GM11168 (cell line): ENCODE data around the gene KCNH4.
"Not testable (repeated sequence)": the region's sequence is repeated elsewhere in the genome, so short reads cannot be mapped to it uniquely, and the experiment has no call there.

Experiments used
- in situ Hi-C: fragments of 300-500 bp; cut with MboI; formaldehyde crosslinking; loops from one replicate; pipeline ENCODE4 v1.12.0; 2022; ENCODE audit warnings: low sequenced_read_pairs; ENCODE audit not compliant: unreplicated experiment

KCNH4 gene

DNA sequence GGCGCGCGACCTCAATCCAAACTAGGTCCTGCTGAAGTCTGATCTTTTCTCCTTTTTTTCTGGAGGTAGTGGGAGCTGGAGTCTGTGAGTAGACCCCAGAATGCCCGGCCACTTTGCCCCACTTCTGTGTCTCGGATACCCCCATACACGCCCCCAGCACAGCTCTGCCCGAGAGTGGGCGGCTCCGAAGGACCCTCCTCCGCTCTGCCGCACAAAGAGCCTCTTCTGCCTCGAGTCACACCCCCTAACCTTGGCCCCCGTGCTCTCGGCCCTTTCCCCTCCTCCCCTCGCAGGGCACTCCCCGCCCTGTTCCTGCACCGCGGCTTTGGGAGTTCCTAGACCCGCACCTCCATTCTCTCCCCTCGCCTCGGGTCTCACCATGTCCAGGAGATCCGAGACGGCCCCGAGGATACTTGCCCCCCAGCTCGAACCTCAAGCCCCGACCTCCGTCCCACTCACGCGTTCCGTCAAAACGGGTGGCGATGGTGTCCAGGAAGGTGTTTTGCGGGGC lies 476 bp downstream of the KCNH4 start:
- in situ Hi-C loops, result no loop called here

DNA sequence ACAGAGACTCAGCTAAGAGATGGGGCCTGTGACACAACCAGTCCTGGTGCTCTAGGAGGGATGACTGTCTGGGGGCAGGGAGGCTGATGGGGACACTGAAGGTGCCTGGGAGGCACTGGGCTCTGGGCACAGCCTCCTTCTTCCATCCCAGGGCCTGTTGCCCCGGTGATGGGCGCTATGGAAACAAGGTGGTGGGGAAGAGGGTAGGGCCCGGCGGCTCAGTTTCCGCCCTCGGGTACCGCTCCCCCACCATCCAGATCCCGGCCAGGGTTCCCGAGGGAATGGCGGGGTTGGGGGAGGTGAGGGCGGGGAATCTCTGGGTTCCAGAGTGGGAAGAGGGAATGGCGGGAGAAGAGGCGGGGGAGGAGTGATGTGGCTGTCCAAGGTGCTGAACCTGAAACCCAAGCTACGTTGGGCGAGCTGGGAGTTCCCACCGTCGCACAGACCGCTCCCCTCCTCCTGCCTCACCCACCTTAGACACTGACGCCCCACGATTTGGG lies 981 bp downstream of the KCNH4 start:
- in situ Hi-C loops, result no loop called here

DNA sequence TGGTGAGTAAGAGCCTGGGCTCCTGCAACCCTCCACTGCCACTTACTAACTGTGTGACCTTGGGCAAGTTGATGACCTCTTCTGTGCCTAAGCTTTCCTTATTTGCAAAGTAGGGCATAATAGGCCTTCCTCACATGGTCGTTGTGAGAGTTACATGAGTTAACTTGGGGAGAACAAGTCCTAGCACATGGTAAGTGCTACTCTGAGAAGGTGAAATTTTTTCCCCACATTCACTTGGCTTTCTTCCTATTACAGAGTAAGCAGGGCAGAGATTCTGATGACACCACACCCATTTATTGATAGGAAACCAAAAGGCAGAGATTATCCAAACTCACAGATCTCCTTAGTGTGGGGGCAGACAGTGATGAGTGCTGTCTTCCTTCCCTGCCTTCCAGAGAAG lies 1.6 kb downstream of the KCNH4 start:
- in situ Hi-C loops, result no loop called here

DNA sequence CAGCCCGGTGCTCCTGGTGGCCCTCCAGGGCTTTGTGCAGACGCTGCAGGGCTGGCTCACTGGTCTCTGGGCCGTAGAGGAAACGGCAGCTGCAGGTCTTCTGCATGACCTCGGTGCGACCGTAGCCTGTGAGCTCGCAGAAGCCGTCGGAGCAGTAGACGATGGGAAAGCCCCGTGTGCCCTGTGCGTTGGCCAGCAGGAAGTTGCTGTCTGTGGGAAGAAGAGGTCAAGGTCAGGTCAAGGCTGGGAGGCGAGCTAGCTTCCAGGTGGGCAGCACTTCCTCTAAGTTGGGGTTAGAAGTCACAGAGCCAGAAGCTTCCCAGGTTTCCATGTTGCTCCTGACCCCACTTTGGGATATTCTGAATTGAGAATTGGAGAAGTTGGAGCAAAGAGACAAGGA lies 2.1 kb downstream of the KCNH4 start:
- in situ Hi-C loops, result no loop called here

DNA sequence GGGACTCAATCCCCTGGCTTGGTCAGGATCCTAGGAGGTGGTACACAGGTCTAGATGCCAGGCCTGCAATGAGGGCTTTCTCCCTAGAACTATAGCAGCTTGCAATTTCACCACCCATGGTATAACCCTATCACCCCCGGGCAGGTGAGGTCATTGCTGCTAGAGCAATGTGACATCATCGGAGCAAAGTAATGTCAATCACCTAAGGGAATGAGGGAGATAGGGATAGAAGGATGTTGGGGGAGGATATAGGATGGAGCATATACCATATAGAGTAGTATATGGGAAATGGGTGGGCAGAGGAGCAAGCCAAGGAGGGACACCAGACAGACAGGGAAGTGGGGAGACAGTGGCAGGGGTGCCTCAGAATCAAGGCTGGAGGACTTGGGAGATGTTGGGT lies 3.3 kb downstream of the KCNH4 start:
- in situ Hi-C loops, result no loop called here

DNA sequence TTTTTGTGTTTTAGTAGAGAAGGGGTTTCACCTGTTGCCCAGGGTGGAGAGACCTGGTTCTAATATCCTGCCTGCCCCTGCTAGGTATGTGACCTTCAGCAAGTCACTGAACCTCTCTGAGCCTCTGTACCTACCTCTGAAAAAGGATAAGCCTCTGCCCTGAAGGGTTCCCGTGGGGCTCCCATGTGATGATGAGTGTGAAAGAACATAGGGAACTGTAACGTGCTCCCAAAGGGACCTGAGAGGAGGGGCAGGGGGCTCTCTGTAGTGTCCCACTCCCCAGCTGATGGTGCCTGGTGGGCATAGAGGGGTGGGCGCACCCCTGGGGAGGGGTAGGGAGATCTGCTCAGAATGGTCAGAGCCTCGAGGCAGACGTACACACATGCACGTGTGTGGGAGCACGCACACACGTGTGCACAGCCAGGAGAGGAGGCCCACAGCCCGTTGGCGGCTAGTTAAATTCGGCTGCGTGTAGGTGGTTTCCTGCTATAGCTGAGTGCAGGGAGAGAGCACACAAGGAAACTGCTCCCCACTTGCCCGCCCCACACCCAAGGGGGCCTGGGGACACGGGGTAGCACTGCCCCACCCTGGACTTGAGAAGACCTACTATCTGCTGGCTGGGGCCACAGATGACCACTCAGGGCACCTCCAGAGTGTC lies 6.7 kb downstream of the KCNH4 start:
- in situ Hi-C loops, result no loop called here

DNA sequence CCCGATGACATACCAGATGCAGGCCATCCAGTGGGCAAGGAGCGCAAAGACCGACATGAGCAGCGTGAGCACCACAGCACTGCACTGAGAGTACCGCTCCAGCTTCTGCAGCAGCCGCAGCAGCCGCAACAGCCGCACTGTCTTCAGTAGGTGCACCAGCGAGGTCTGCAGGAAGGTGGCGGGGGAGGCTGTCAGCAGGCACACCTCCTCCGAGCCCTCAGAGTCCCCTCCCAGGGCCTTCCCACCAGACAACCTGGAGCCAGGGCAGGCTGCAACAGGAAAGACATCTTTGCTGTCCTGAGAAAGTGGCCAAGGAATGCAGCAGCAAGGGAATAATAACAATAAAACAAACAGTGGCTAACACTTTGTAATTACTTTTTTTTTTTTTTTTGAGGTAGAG lies 9.1 kb downstream of the KCNH4 start:
- in situ Hi-C loops, result no loop called here

DNA sequence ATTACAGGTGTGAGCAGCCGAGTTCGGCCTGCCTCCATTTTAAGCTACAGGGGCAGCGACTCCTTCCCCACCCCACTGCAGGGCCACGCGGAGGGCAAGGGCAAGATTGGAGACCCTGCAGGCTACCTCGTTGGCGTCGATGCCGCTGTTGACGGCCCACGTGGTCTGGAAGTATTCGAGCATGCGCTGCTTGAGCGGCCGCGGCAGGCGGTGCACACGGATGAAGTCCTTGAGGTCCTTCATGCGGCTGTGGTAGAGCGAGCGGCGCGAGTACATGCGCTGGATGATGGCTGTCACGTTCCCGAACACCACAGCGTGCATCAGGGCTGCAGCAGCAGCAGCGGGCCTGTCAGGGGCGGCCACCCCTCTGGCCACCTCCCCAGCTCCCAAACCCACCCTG lies 11.6 kb downstream of the KCNH4 start:
- in situ Hi-C loops, result no loop called here

DNA sequence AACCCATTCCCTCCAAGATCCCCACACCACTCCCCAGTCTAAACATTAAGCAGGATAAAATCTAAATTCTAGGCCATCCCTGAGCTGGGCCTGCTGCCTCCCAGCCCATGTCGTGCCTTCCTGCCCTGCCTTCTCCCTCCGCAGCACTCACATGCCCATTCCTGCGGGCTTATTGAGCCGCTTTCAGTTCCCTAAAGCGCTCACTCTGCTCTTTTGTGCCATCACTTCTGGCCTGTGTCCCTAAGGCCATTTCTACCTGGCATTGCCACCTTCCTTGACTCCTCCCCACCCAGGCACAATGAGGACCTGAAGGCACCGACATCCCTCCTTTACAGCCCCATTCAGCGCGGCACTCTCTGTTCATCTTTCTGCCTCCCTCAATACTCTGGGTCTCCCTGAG lies 13.1 kb downstream of the KCNH4 start:
- in situ Hi-C loops, result no loop called here

DNA sequence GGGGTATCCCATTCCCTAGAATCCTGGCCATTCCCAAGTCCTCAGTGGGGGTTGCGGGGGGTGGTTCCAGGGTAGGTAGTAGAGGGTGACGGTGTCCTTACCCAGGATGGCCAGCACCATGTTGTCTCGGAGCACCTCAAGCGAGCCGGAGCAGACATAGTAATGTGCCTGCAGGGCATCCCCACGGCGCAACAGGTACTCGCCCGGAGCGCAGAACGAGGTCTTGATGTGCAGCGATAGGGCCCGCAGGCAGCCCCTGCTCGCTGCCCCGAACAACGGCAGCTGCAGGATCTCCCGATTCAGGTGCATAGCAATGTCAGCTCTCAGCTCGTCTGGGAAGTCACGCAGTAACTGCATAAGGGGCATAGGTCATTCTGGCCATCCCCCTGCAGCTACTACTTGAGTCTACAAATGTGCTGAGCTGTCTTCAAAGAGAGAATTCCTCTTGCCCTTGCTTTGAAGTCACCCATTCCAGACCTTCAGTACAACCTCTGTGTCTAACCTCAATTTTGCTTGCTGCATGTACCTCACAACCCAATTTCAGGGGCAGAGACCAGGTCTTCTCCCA lies 14.7 kb downstream of the KCNH4 start:
- in situ Hi-C loops, result no loop called here

DNA sequence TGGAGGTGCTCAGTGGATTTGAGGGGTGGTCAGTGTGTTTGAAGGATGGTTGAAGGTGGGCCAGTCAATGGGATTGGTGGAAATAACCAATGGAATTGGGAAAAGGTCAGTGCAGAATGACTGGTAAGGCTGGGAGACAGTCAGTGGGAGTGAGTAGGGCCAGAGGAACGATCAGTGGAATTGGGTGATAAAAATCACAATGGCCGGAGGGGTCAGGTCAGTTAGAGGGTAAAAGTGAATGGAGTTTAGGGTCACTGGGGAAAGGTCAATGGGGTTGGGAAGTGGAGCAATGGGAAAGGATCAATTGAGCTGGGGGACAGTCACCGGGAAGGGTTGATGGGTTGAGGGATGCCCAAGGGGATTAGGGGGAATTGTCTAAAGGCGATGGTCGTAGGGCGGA lies 15.2 kb downstream of the KCNH4 start:
- in situ Hi-C loops, result no loop called here

DNA sequence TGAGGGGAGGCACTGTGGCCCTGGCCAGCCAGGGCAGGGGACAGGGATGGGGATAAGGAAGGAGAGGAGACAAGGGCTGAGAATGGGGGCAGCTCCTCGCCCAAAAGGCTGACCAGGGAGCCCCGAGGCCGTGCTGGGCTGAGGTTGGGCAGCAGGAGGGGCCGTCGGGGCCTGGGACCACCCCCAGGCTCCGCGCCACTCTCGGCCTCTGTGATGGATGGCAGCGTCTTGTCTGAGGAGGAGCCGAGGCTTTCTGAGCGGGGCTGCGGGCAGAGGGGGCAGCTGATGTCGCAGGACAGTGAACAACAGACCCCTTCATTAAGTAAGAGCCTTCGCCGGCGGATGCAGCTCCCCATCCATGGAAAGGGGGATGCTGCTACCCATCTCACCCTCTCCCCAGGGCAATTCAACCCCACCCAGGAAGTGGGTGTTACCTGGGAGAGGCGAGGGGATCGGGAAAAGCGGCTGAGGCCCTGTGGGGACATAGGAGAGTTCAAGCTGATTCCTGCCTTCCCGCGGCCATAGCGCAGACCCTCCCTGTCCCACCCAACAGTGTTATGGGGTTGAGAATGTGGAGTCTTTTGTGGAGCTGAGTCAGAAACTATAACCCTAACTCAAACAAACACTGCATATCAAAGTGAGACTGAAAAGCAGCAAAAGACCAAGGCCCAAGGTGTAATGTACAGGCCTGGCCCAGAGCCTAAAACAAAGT lies 17.1 kb downstream of the KCNH4 start:
- in situ Hi-C loops, result no loop called here

DNA sequence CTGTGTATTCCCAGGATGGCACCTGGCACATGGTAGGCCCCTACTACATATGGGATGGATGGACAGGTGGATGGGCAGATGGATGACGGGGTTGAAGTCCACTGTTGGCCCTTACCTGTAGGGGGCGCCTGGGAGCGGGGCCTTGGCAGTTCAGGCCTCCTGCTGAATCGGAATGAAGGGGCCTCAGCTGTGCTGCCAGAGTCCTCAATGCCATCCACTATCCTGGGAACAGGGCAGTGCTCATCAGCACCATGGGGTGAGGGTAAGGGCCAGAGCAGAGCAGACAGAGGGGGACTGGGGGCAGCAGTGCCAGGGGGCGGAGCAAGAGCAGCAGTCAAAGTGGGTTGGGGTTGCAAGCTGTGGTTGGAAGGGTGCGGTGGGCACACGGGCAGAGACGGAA lies 17.8 kb downstream of the KCNH4 start:
- in situ Hi-C loops, result no loop called here

DNA sequence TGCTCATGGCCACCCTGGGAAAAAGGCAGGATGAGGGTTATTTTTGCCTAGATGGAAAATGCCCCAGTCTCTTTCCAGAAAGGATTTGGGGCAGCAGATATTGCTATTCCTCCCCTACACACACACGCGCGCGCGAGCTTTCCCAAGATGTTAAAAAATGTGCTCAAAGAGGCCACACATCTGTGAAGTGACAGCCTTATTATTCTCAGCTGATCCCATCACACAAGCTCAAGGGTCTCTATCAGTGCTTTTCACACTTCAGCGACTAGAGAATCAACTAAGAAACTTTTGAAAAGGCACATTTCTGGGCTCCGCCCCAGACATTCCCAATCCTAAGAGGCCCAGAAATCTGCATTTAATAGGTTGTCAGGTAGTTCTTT lies 20.4 kb downstream of the KCNH4 start:
- in situ Hi-C loops, result no loop called here

DNA sequence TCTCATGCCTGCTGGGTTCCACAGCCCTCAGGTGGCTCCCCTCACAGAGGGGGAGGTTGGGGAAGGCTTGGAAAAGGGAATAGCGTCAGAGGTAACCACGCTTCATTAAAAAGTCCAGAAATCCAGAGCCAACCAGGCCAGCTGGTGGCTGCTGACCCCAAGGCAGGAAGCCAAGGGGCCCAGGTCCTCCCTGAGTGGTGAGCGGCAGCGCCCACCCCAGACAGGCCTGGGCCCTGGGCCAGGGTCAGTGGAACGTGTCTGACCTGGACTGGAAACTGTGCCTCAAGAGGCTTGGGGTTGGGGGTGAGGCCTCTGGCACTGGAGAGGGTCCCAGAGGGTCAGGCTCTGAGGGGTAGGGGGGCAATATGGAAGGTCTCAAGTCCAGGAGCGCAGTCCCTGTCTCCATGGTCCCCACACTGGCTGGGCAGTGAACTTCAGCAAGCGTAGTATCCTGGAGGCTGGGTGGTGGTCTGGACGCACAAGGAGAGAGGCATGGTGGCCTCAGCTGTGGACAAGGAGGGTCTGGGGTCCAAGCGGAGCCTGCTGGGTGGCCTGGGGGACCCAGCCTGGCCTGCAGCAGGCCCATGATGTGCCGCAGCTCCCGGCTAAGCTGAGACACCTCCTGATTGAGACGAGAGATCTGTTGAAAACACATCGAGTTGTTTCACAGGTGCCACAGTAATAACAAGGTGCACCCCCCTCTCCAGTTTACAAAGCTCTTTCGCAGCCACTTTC lies 21.0 kb downstream of the KCNH4 start:
- in situ Hi-C loops, result no loop called here

DNA sequence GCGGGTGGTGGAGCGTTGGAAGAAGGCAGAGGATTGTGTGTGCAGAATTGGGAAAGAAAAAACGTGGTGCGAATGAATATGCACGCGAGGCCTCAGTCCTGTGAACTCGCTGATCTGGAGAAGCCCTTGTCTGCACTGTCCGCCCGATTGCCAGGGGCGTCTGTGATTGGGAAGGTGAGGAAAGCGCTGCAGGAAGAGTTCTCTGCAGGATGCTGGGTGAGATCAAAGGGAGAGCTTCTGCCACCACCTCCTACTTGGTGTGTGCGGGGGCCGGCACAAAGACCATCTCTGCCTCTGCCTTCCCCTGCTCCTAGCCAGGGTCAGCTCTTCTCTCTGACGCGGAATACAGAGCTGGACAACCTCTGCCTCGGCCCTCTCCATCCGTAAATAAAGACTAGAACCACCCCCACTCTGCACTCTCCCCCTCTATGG lies 25.3 kb downstream of the KCNH4 start:
- in situ Hi-C loops, result no loop called here

DNA sequence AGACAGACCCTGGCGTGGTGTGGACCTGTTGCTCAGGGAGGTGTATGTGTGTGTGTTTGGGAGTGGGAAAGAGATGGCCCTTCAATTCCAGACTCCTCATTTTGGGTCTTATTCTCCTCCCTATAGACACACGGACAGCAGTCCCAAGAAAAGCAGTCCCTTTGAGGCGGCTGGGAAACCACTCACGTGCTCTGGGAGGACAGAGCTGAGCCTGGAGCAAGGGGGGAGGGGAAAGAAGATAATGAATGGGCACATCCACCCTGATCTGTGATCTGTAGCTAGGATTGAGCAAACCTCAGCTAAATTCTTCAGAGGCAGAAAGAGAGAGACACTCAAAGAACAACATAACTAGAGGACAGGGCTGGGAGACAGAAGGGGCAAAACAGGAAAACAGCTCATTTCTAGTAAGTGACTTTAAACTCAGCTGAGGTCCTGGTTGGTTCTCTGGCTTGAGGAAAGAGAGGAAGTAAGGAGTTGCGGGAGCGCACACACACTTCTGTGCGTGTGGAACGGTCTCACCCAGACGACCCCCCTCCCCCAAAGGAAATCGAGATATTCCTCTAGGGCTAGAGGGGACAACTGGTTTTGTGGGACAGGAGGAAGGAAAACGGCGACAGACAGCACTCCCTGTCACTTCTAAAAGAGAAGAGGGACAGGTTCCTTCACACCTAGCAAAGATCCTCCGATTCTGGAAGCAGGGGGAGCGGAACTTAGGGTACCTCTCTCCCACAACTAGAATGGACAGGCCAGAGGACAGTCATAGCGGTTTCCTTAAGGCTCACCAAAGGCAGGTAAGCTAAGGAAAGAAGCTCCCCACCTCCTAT lies 26.8 kb downstream of the KCNH4 start:
- in situ Hi-C loops, result no loop called here

DNA sequence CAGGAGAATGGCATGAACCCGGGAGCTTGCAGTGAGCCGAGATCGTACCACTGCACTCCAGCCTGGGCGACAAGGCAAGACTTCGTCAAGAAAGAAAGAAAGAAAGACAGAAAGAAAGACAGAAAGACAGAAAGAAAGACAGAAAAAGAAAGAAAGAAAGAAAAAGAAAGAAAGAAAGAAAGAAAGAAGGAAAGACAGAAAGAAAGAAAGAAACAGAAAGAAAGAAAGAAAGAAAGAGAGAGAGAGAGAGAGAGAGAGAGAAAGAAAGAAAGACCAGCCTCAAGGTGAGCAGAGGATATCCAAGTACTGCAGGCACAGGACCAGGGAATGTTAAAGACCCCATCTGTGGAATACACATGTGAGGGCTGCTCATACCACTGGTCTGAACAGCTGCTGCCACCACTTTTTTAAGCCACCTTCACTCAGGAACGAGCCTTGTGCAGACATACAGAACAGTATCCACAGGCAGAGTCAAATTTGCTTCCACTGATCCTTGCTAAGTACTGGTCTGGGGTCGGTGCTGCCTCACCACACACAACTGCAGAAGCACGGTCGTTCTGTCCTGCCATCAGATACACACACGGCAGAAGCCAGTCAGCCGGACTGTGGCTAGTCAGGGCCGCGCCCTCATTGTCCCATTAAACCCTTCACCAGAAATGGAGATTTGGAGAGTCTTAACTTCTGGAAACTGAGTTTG lies 33.9 kb downstream of the KCNH4 start:
- in situ Hi-C loops, result no loop called here

DNA sequence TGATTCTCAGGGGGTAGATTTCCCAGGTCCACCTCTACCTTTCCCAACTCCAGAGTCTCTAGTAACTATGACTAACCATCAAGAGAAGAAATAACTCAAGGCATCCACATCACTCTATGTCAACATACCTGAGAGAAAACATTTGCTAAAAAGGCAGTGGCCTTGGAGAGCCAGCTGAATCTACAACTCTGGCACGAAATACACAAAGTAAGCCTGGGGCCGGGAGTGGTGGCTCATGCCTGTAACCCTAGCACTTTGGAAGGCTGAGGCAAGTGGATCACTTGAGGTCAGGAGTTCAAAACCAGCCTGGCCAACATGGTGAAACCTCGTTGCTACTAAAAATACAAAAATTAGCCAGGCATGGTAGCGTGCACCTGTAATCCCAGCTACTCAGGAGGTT lies 37.8 kb downstream of the KCNH4 start:
- in situ Hi-C loops, result not testable (repeated sequence)
